ENCODE measurements around the gene LIPC.

GRCh38 chr15:58438111-58438510 lies 6.3 kb downstream of the LIPC start:
- TF ChIP-seq CTCF (IDR thresholded peaks at IDR 0.05) = no peak
- TF ChIP-seq POLR2A (IDR thresholded peaks at IDR 0.05; ENCODE audit: low read length) = no peak
- TF ChIP-seq ZSCAN20 (CRISPR knock-in tag; IDR thresholded peaks at IDR 0.05) = no peak
- TF ChIP-seq EP300 (IDR thresholded peaks at IDR 0.05) = no peak
- TF ChIP-seq CEBPB (IDR thresholded peaks at IDR 0.05) = no peak
- no peak for TF ChIP-seq MAZ (IDR thresholded peaks at IDR 0.05; ENCODE audit: borderline replicate concordance, low read depth, low read length)
- TF ChIP-seq BCL3 (IDR thresholded peaks at IDR 0.05) = no peak
- no peak for TF ChIP-seq CHD2 (IDR thresholded peaks at IDR 0.05; ENCODE audit: low read length, partially characterized antibody)
- no peak for TF ChIP-seq HEYL (CRISPR knock-in tag; IDR thresholded peaks at IDR 0.05)
- no peak for TF ChIP-seq RAD21 (conservative IDR thresholded peaks at IDR 0.05 in 1 of 2, IDR thresholded peaks at IDR 0.05 in 1 of 2)
- no peak for TF ChIP-seq SMC3 (IDR thresholded peaks at IDR 0.05)
- TF ChIP-seq ELK1 (IDR thresholded peaks at IDR 0.05; ENCODE audit: low read depth, low read length) = no peak
- TF ChIP-seq HMGXB4 (CRISPR knock-in tag; IDR thresholded peaks at IDR 0.05; ENCODE audit: borderline replicate concordance) = no peak
